ENCODE measurements around the gene NAT9.

NAT9 gene

DNA sequence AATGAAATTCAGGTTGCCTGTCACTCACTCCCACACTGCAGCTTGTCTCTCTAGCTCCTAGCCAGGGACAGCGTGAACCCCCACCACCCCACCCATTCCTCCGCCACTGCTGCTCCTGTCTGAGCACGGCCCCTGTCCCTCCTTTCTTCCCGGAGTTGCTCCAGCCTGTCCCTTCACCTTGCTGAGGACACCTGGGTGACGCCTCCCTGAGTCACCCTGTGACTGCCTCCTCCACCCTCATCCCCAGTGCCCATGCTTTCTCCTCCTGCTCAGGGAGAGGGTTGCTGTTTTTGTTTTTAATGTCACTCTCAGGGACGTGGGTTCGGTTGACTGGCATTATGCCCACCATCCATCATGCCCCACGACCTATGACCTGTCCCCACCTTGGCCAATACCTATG is 25.8 kb upstream of the NAT9 start:
- no peak for ATAC-seq
- TF ChIP-seq, protein P1, sequence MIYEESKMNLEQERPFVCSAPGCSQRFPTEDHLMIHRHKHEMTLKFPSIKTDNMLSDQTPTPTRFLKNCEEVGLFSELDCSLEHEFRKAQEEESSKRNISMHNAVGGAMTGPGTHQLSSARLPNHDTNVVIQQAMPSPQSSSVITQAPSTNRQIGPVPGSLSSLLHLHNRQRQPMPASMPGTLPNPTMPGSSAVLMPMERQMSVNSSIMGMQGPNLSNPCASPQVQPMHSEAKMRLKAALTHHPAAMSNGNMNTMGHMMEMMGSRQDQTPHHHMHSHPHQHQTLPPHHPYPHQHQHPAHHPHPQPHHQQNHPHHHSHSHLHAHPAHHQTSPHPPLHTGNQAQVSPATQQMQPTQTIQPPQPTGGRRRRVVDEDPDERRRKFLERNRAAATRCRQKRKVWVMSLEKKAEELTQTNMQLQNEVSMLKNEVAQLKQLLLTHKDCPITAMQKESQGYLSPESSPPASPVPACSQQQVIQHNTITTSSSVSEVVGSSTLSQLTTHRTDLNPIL (CRISPR knock-in tag; IDR thresholded peaks at IDR 0.05; ENCODE audit: low read depth): no peak
- no peak for TF ChIP-seq ESRRG (CRISPR knock-in tag; IDR thresholded peaks at IDR 0.05)
- no peak for TF ChIP-seq ARNTL (CRISPR knock-in tag; IDR thresholded peaks at IDR 0.05; ENCODE audit: borderline replicate concordance, low read depth)
- no peak for TF ChIP-seq CSDC2 (CRISPR knock-in tag; IDR thresholded peaks at IDR 0.05)
- TF ChIP-seq RARB (CRISPR knock-in tag; IDR thresholded peaks at IDR 0.05): no peak
- TF ChIP-seq BACH2 (CRISPR knock-in tag; IDR thresholded peaks at IDR 0.05; ENCODE audit: borderline replicate concordance): no peak
- no peak for TF ChIP-seq ZNF565 (CRISPR knock-in tag; conservative IDR thresholded peaks at IDR 0.05; ENCODE audit: low read depth)
- TF ChIP-seq ZNF8 (CRISPR knock-in tag; IDR thresholded peaks at IDR 0.05): no peak
- TF ChIP-seq, protein P2, sequence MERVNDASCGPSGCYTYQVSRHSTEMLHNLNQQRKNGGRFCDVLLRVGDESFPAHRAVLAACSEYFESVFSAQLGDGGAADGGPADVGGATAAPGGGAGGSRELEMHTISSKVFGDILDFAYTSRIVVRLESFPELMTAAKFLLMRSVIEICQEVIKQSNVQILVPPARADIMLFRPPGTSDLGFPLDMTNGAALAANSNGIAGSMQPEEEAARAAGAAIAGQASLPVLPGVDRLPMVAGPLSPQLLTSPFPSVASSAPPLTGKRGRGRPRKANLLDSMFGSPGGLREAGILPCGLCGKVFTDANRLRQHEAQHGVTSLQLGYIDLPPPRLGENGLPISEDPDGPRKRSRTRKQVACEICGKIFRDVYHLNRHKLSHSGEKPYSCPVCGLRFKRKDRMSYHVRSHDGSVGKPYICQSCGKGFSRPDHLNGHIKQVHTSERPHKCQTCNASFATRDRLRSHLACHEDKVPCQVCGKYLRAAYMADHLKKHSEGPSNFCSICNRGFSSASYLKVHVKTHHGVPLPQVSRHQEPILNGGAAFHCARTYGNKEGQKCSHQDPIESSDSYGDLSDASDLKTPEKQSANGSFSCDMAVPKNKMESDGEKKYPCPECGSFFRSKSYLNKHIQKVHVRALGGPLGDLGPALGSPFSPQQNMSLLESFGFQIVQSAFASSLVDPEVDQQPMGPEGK (CRISPR knock-in tag; IDR thresholded peaks at IDR 0.05; ENCODE audit: borderline replicate concordance): no peak
- no peak for TF ChIP-seq TOX (CRISPR knock-in tag; IDR thresholded peaks at IDR 0.05; ENCODE audit: borderline replicate concordance)
- no peak for TF ChIP-seq ZFP30 (CRISPR knock-in tag; IDR thresholded peaks at IDR 0.05)
- TF ChIP-seq OSR1 (CRISPR knock-in tag; IDR thresholded peaks at IDR 0.05): no peak
- TF ChIP-seq, protein P3, sequence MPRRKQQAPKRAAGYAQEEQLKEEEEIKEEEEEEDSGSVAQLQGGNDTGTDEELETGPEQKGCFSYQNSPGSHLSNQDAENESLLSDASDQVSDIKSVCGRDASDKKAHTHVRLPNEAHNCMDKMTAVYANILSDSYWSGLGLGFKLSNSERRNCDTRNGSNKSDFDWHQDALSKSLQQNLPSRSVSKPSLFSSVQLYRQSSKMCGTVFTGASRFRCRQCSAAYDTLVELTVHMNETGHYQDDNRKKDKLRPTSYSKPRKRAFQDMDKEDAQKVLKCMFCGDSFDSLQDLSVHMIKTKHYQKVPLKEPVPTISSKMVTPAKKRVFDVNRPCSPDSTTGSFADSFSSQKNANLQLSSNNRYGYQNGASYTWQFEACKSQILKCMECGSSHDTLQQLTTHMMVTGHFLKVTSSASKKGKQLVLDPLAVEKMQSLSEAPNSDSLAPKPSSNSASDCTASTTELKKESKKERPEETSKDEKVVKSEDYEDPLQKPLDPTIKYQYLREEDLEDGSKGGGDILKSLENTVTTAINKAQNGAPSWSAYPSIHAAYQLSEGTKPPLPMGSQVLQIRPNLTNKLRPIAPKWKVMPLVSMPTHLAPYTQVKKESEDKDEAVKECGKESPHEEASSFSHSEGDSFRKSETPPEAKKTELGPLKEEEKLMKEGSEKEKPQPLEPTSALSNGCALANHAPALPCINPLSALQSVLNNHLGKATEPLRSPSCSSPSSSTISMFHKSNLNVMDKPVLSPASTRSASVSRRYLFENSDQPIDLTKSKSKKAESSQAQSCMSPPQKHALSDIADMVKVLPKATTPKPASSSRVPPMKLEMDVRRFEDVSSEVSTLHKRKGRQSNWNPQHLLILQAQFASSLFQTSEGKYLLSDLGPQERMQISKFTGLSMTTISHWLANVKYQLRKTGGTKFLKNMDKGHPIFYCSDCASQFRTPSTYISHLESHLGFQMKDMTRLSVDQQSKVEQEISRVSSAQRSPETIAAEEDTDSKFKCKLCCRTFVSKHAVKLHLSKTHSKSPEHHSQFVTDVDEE (CRISPR knock-in tag; IDR thresholded peaks at IDR 0.05): no peak
- TF ChIP-seq PPARA (CRISPR knock-in tag; IDR thresholded peaks at IDR 0.05; ENCODE audit: borderline replicate concordance): no peak
- no peak for TF ChIP-seq POU6F1 (CRISPR knock-in tag; IDR thresholded peaks at IDR 0.05; ENCODE audit: borderline replicate concordance, low read depth)
- TF ChIP-seq, protein P4, sequence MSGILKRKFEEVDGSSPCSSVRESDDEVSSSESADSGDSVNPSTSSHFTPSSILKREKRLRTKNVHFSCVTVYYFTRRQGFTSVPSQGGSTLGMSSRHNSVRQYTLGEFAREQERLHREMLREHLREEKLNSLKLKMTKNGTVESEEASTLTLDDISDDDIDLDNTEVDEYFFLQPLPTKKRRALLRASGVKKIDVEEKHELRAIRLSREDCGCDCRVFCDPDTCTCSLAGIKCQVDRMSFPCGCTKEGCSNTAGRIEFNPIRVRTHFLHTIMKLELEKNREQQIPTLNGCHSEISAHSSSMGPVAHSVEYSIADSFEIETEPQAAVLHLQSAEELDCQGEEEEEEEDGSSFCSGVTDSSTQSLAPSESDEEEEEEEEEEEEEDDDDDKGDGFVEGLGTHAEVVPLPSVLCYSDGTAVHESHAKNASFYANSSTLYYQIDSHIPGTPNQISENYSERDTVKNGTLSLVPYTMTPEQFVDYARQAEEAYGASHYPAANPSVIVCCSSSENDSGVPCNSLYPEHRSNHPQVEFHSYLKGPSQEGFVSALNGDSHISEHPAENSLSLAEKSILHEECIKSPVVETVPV (CRISPR knock-in tag; IDR thresholded peaks at IDR 0.05): no peak
- TF ChIP-seq ZFP3 (CRISPR knock-in tag; IDR thresholded peaks at IDR 0.05): no peak

GRCh38 chr17:74800531-74800930 is 24.4 kb upstream of the NAT9 start:
- no peak for ATAC-seq
- TF ChIP-seq GLIS3 (CRISPR knock-in tag; IDR thresholded peaks at IDR 0.05) (no peak), ZFP30 (CRISPR knock-in tag; IDR thresholded peaks at IDR 0.05) (no peak), ZNF8 (CRISPR knock-in tag; IDR thresholded peaks at IDR 0.05) (no peak), ZNF565 (CRISPR knock-in tag; conservative IDR thresholded peaks at IDR 0.05; ENCODE audit: low read depth) (no peak), BACH2 (CRISPR knock-in tag; IDR thresholded peaks at IDR 0.05; ENCODE audit: borderline replicate concordance) (no peak), ARNTL (CRISPR knock-in tag; IDR thresholded peaks at IDR 0.05; ENCODE audit: borderline replicate concordance, low read depth) (no peak), POU6F1 (CRISPR knock-in tag; IDR thresholded peaks at IDR 0.05; ENCODE audit: borderline replicate concordance, low read depth) (no peak), ESRRG (CRISPR knock-in tag; IDR thresholded peaks at IDR 0.05) (no peak), CSDC2 (CRISPR knock-in tag; IDR thresholded peaks at IDR 0.05) (no peak)
- TF ChIP-seq, protein P1 (CRISPR knock-in tag; IDR thresholded peaks at IDR 0.05; ENCODE audit: low read depth): no peak
- TF ChIP-seq, protein P3 (CRISPR knock-in tag; IDR thresholded peaks at IDR 0.05): no peak
- TF ChIP-seq, protein P4 (CRISPR knock-in tag; IDR thresholded peaks at IDR 0.05): no peak
